Purkinje cell (primary cell): Measurements from ENCODE around the gene LEFTY2. TPM values are rescaled to one million over a fixed set of nuclear protein-coding genes. Genes with fewer than 3 reads are reported as not detected.

Experiments used
- polyA plus RNA-seq: library from polyadenylated mRNA; unstranded; fragments of >200 nt; fragmentation: Nextera tagmentation; gene quantifications from 2 replicates; pipeline ENCODE4 v1.2.1, GENCODE V29; 2014

LEFTY2 gene, protein sequence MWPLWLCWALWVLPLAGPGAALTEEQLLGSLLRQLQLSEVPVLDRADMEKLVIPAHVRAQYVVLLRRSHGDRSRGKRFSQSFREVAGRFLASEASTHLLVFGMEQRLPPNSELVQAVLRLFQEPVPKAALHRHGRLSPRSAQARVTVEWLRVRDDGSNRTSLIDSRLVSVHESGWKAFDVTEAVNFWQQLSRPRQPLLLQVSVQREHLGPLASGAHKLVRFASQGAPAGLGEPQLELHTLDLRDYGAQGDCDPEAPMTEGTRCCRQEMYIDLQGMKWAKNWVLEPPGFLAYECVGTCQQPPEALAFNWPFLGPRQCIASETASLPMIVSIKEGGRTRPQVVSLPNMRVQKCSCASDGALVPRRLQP
- not detected in 2 replicates for polyA plus RNA-seq

DNA sequence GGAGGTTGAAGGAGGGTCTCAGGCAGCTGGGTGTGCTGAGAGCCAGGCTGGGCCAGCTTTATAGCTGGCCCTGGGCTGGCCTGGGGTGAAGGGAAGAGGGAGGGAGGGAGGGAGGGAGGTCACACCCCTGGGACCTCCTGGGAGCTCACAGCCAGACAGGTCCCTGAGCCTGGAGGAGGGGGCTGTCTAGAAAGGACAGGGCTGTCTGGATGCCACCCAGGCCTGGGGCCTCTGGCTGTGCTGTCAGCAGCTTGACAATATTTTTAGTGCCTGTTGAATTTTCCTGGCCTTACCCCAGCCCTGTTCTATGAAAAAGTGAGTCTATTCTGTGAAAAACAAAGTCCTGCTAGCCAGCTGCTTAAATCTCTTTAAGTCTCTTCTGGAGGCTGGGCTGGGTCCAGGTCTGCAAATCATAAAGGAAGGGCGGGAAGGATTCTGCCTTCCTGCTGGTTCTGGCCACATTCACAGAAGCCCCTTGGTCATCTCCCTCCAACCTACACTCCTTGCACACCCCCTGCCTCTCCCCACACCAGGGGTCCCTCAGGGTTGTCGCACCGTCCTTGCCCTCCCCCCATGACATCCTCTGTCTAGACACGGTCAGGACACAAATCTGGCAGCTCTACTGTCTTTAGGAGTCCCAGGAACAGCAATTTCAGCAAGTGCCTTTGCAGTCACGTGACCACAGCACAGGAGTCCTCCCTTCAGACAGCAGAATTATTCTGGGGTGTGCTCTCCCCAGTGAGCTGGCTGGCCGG, at the start of gene LEFTY2:
Gene LEFTY2, minus strand, starts transcription at position 34 of the 755 bp plus-strand sequence. CDS start 80 bp downstream, outside the sequence.

DNA sequence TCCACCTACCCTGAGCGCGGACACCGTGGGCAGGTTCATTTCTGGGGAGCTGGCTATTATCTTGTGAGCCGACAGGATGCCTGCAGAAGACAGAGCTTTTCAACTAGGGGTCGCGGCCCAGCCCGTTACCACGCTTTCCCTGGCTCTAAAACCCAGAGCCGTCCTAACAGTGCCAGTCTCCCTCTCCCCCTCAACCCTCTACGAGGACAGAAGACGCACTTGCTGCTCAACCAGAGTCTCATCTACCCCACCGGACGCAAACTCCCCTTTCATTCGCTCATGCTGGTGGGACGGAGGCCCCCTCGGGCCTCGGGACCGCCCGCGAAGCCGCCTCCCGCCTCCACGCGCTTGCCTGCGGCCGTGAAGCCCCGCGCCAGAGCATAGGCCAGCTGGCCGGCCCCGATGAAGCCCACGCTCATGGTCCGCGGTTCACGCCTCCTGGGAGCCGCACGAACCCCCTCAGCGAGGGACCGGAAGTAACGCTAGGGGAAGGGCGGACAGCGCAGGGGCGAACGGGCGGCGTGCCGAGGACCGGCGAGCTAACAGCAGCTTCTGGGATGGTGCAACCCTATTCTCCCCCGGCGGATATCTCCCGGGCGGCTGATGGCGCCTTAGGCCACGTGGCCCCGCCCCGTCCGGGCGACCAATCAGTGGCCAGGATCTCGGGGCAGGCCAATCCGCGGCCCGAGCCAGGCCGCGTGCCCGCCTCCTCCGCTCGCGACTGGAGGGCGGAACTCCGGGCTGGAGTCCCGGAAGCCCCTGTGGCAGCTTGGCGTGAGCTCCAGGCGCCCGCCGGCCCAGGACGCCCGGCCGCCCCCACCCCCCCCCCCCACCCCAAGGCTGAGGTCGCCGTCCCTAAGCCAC, 17.1 kb downstream of the LEFTY2 start, which contains the start of gene PYCR2:
Gene PYCR2, minus strand, starts transcription at position 559 of the 864 bp plus-strand sequence. Its CDS starts 140 bp downstream, at position 419.

DNA sequence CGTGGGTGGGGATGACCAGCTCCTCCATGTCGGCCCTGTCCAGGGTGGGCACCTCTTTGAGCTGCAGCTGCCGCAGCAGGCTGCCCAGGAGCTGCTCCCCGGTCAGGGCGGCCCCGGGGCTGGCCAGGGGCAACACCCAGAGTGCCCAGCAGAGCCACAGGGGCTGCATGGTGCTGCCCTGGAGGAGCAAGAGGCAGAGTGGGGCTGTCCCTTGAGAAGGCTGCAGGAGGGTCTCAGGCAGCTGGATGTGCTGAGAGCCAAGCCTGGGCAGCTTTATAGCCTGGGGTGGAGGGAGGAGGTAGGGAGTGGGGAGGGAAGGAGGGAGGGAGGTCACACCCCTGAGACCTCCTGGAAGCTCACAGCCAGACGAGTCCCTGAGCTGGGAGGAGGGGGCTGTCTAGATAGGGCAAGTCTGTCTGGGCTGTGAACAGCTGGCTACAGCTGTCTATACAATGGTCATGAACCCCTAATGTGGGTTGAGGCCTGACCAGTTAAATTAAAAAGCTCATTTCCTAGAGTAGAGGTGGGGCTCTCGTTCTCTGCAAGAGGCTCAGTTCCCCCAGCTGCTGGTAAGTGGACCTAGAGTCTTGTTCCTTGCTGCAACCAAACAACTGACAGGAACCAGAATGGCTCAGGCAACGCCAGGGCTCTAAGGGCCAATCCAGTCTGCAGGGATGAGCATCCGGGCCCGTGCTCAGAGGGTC, 52.0 kb downstream of the LEFTY2 start, which contains the start of gene LEFTY1:
Gene LEFTY1, minus strand, starts transcription at position 249 of the 704 bp plus-strand sequence. Its CDS starts 80 bp downstream, at position 169.

Other genes with a start within 250 kb of the LEFTY2 start
- 405 and 517 TPM in 2 replicates for gene SRP9, start 163.4 kb downstream of the LEFTY2 start, polyA plus RNA-seq
- gene EPHX1, start 131.1 kb downstream of the LEFTY2 start, polyA plus RNA-seq, result 1.6 and 2.1 TPM in 2 replicates
- gene TMEM63A, start 58.8 kb downstream of the LEFTY2 start, polyA plus RNA-seq, result 0.20 and 0.51 TPM in 2 replicates
- not detected in 2 replicates for gene LEFTY1, start 52.1 kb downstream of the LEFTY2 start, polyA plus RNA-seq
- 3.2 and 5.3 TPM in 2 replicates for gene PYCR2, start 17.0 kb downstream of the LEFTY2 start, polyA plus RNA-seq
- 3.3 and 5.2 TPM in 2 replicates for gene SDE2, start 58.1 kb upstream of the LEFTY2 start, polyA plus RNA-seq
- 139 and 152 TPM in 2 replicates for gene H3-3A, start 121.5 kb upstream of the LEFTY2 start, polyA plus RNA-seq
- gene ACBD3, start 245.5 kb upstream of the LEFTY2 start, polyA plus RNA-seq, result 24.0 and 29.6 TPM in 2 replicates